WI38 (cell line): ENCODE results near the gene RRM2.

ENCODE experiments used
- H3K4me3 ChIP-seq: 2 replicates; pipeline ENCODE4 v1.5.1; 2011; ENCODE audit warnings: low read depth, mild to moderate bottlenecking, control low read depth, low read length
- TF ChIP-seq, protein P1 (sequence below): IDR thresholded peaks from 2 replicates; pipeline ENCODE4 v1.5.1; 2012; ENCODE audit warnings: low read depth, mild to moderate bottlenecking, control low read depth, low read length

Gene RRM2

DNA sequence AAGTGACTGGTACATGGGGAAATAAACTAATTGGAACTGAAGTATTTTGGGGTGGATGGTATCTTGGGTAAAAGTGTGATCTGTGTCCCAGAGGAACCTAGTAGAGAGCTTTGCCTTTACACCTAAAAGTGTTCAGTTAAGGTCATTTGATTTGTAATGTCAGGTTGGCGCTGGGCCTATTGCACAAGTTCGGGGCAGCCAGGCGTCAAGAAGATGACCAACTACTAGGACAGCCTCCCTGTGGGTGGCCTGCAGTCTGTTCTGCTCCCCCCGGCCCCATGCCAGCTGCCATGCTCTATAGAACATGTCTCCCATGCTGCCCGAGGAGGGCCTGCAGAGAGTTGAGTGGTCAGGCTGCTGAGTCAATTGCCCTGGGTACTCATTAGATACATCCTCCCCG is 10.1 kb downstream of the RRM2 start:
- TF ChIP-seq, protein P1, sequence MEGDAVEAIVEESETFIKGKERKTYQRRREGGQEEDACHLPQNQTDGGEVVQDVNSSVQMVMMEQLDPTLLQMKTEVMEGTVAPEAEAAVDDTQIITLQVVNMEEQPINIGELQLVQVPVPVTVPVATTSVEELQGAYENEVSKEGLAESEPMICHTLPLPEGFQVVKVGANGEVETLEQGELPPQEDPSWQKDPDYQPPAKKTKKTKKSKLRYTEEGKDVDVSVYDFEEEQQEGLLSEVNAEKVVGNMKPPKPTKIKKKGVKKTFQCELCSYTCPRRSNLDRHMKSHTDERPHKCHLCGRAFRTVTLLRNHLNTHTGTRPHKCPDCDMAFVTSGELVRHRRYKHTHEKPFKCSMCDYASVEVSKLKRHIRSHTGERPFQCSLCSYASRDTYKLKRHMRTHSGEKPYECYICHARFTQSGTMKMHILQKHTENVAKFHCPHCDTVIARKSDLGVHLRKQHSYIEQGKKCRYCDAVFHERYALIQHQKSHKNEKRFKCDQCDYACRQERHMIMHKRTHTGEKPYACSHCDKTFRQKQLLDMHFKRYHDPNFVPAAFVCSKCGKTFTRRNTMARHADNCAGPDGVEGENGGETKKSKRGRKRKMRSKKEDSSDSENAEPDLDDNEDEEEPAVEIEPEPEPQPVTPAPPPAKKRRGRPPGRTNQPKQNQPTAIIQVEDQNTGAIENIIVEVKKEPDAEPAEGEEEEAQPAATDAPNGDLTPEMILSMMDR: no peak
- H3K4me3 ChIP-seq: no peak overlapping the region

DNA sequence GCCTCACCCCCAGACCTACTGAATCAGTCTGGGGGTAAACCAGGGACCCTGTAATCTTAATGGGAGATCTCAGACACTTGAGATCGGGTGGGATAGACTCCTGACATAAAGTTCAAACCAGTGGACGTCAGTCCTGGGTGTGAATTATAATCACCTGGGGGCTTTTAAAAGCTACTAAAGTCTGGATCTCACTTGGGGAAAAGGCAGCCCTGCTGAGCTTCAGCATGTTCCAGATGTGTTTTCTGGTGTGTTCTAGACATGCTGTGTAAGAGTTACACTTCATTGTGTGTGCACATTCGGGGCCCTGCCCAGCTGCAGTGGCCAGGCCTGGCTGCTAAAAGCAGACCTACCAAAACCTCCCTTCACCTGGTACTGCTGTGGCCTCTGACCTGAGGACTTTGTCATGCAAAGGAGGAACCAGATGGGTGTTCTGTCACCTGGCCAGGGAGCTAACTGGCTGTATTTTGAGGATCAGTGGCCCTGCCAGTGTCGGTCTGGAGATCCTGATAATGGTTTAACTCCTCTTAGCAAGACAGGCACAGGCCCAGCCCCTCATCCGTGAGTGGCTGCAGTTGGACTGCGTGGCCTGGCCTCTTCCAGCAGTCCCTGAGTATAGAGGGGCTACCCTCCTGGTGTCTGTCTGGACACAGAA is 10.6 kb downstream of the RRM2 start:
- TF ChIP-seq, protein P1: no peak
- H3K4me3 ChIP-seq: no peak overlapping the region

DNA sequence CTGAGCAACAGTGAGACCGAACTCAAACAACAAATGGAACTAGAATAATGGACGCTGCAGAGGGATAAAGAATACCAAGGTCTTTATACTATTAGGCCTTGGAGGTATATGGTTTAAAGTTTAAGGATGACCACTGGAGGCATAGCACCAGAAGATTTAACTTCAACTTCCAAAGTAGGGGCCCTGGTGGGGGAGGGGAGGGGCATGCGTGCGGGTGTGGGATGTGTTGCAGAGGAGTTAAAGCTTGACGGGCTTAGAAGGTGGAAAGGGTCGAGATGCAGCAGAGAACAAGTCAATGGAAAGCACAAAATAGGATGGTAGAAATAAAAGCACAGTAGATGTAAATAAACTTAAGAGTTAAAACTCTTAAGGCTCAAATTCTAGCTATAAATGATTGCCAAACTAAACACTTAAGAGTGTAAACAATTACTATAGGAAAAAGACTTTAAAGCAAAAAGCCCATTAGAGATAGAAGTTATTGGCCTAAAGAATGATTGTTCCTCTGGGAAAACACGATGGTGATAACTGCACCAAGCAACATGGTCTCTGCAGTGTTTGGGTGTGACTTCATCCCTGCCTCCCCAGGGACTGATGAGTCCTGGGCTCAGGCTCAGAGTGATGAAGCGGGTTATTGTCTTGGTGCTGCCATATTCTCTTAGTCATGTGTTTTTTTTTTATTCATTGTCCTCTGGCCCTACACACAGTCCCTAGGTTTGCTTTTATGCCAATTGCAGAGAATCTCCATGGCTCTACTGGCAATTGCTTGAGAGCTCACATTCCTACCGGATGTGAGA is 13.0 kb downstream of the RRM2 start:
- TF ChIP-seq, protein P1: no peak

DNA sequence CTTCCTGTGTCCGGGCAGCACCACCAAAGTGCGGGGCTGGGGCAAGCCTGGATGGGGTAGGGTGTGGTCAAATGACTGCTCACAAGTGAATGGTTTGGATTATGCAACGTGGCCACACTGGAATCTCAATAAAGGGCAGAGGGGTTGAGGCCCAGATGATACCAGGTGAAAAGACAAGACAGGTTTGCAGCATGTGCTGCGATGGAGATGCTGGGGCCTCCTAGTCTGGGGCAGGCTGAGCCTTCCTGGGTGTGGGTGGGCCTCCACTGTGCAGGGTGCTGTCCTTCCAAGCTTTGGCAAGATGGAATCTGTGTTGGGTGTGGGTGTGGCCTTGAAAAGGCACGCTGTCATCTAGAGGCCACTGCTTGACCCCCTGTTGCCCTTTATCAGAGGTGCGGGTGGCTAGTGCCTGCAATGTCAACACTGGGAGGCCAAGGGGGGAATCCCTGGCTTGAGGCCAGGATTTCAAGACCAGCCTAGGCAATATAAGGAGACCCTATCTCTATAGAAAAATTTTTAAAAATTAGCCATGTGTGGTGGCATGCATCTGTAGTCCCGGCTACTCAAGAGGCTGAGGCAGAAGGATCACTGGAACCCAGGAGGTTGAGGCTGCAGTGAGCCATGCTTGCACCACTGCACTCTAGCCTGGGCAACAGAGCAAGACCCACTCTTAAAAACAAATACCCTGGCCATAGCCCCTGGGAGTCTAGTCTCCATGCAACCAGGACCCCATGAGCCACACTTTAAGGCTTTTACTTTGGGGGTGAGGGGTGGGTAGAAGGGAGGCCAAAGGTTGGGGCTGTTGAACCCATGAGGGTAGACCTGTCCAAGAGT is 13.8 kb downstream of the RRM2 start:
- no peak overlapping the region for H3K4me3 ChIP-seq
- TF ChIP-seq, protein P1: no peak

More for the DNA sequence above, 13.0 kb downstream of the RRM2 start:
- H3K4me3 ChIP-seq: no peak overlapping the region

DNA sequence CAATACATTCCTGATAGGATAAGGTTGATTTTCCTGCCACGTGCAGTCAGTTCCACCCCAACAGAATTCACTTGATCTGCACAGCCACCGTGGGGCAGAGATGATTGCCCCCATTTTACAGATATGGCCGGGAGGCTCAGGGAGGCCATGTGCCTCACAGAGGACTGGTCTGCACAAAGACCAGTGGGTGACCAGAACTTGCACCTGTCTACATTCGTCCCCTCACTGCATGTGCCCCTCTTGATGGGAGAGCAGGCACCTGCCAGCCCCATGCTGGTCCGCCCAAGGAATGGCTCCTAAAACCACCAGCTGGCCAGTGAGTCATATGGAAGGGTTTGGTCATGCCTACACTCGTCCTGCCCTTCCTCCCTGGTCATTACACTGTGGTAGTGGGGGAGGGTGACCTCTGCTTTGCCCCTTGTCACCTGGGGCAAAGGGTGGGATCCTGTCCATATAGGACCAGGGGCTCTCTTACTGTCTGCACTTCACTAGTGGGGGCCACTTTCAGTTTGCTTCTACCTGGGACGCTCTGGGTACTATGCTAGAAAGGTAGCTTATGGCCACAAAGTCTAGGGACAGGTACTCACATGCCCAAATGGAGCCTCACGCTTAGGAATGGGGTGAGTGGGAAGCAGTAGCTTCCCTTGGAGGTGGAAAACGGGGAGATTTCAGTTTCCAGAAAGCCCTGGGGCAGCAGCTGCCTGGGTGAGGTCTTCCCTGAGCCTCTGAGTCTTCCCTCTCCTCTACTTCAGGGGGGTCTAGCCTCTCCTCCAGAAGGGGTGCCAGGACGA is 14.7 kb downstream of the RRM2 start:
- H3K4me3 ChIP-seq: no peak overlapping the region
- TF ChIP-seq, protein P1: no peak

DNA sequence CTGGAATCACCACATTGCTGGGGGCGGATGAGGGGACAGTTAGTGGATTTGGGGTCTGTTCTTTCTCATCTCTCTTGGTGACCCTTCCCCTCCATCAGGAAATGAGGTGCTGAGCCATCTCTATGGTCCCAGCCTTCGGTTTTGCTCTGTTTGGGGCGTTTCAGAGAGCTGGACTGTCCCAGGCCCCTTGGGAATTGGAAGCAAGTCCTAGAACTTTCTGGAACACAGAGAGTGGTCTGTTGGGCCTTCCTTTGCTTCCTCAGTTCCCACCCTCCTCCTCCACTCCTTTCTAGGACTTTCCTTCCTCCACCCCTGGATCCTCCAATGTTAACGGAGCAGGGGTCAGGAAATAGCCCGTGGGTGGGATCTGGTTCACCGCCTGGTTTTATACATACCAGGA is 17.0 kb downstream of the RRM2 start:
- no peak overlapping the region for H3K4me3 ChIP-seq
- TF ChIP-seq, protein P1: no peak
